GM19397 (cell line): ENCODE results near the gene BRD3.
"Not testable (repeated sequence)": the region's sequence is repeated elsewhere in the genome, so short reads cannot be mapped to it uniquely, and the experiment has no call there.

Experiments used
- ATAC-seq: cut with Tn5 transposase; IDR thresholded peaks from one replicate; pipeline ENCODE4 v1.9.1; 2021; ENCODE audit warnings: mild to moderate bottlenecking, moderate library complexity; ENCODE audit not compliant: unreplicated experiment

BRD3 gene

DNA sequence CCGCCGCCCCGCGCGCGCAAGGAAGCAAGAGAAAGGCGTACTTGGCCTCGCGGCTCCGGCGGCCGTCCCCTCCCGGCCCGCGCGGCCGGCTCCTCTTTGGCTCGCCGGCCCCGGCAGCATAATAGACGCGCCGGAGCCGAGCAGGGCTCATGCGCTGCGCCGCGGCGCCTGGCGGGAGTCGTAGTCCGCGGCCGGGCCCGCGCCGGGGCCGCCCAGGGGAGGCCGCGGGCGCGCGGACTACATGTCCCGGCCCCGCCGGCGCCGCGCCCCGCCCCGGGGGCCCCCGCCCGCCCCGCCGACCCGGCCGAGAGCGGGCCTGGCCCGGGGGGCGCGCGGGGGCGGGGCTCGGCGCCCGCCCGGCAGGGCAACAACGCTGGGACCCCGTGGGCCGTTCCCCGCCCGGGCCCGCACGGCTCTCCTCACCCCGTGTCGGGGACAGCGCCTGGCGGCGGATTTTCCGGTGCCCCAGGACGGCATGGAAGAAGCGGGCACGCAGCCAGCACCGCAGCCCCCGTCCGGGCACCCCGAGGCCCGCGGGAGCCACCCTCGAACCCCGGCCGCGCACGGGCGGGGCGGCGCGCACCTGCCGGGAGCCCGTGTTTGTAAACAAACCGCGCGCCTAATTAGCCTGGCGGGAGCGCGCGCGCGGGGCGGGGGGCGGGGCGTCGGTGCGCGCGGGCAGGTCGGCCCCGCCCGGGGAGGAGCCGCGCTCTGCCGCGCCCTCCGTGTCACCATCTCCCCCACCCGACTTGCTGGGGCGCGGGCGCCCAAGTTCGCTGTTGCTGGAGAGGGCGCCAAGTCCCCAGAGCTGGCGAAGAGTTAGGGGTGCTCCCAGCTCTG is at the start of gene BRD3:
Gene BRD3 (minus strand): TSS at position 123 of the 840 bp plus-strand sequence. CDS start 14,549 bp downstream, outside the sequence.
- ATAC-seq: peak; percentile 67

DNA sequence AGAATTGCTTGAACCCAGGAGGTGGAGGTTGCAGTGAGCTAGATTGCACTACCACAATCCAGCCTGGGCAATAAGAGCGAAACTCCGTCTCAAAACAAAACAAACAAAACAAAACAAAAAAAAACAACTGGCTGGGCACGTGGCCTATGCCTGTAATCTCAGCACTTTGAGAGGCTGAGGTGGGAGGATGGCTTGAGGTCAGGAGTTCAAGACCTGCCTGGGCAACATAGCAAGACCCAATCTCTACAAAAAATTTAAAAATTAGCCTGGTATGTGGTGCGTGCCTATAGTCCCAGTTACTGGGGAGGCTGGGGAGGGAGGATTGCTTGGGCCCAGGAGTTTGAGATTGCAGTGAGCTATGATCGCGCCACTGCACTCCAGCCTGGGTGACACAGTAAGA is 44.7 kb upstream of the BRD3 start:
- ATAC-seq: no peak

DNA sequence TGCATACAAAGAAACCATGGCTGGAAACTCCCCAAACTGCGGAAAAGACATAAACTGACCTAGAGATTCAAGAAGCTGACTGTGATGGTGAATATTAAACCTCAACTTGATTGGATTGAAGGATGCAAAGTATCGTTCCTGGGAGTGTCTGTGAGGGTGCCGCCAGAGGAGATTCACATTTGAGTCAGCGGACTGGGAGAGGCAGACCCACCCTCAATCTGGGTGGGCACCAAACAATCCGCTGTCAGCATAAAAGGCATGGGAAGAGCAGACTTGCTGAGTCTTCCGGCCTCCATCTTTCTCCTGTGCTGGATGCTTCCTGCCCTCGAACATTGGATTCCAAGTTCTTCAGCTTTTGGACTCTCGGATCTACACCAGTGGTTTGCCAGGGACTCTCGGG is 43.2 kb upstream of the BRD3 start:
- ATAC-seq: no peak

DNA sequence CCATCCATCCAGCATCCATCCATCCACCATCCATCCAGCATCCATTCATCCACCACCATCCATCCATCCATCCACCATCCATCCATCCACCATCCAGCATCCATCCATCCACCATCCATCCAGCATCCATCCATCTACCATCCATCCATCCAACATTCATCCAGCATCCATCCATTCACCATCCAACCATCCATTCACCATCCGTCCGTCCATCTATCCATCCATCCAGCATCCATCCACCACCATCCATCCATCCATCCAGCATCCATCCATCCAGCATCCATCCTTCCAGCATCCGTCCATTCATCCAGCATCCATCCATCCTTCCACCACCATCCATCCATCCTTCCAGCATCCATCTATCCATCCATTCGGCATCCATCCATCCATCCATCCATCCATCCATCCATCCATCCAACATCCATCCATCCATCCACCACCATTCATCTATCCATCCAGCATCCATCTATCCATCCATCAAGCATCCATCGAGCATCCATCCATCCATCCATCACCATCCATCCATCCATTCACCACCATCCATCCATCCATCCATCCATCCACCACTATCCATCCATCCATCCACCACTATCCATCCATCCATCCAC is 35.7 kb upstream of the BRD3 start:
- no peak for ATAC-seq

DNA sequence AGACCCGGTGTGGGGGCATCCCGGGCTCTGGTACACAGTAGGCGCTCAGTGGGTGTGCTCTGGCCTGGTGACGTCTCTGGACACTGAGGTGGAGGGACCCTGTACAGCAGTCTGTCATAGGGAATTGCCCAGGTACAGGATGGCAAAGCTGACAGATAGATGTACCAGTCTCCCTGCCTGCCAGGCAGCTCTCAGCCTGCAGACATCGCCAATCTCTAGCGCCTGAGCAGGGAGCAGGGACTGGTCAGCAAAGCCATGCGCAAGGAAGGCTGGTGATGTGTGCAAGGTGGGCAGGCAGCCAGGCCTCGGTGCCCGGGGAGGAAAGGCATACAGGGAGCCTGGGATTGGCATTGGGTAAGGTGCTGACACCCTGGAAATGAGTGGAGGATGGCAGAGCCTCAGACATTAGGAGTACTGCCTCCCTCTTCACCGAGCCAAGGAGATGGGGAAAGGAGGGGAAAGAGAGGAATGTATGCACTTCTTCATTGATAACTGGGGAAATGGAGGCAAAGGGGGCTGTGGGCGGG is 33.9 kb upstream of the BRD3 start:
- no peak for ATAC-seq

DNA sequence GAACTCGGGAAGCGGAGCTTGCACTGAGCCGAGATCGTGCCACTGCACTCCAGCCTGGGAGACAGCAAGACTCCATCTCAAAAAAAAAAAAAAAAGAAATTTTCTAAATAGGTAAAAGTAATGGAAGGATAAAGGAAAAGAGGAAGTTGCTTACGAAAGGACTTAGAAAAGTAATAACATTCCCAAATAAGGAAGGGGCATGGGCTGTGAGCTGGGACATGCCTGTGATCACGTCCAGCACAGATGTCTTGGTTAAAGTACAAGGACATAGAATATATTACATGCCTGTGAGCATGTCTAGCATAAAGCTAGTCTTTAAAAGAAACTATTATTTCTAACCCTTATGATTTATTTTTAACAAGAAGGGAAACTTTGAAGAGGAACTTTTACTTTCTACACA is 33.3 kb upstream of the BRD3 start:
- not testable (repeated sequence) for ATAC-seq

DNA sequence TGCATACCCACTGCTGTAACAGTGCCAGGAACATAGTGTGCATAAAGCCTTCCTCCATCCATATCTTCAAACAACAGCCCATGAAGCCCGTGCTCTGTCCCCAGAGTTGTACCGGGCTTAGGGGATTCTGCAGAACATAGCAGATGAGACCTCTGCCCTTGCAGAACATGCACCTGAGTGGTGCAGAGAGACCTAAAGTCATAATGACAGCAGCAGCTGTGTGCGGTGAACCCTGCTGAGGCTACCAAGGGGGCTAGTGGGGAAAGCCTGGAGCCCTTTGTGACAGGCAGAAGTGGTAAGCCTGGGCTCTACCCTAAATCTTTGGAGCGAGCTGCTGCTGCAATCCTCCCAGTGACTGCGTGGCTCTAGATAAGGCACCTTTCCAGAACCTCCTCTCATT is 32.2 kb upstream of the BRD3 start:
- no peak for ATAC-seq

DNA sequence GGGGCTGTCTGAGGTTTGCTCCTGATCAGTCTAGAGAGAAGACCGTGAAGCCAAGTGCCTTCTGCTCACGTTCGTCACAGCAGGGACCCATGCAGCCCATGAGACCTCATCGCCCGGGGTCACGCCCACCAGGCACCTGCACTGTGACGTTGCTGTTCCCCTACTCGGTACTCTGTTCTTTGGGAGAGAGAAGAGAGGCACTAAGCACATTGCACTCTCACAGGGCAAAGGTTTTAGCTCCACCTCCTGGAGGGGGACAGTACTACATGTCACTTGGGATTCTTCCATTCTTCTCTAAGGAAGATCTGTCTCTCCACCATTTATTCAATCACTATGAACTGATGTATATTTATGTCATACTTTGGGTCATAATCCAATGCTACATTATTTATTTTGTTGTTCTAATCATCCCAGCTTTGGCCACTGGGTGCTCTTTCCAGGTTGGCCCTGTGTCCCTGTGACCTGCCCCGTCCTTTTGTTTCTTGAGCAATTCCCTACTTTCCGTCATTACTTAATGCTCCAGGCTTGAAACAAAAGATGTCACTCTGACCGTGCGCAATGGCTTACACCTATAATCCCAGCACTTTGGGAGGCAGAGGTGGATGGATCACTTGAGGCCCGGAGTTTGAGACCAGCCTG is 31.4 kb upstream of the BRD3 start:
- ATAC-seq: no peak

DNA sequence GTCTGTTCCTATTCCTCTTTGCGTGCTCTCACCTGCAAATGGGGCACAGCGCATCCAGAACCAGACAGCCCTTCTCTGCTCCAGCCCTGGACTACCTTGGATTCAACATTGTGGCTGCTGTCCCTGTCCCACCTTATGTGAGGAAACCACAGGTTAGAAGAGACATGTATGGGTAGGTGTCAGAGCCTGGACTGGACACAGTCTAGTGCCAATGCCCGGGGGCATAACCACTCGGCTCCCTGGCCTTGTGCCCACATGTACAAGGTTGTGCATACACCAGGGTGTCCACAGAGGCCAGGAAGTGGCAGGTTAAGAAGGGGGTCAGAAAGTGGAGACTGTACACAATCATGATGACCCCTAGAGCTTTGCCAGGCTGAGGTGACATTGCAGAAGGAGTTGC is 22.1 kb upstream of the BRD3 start:
- no peak for ATAC-seq

DNA sequence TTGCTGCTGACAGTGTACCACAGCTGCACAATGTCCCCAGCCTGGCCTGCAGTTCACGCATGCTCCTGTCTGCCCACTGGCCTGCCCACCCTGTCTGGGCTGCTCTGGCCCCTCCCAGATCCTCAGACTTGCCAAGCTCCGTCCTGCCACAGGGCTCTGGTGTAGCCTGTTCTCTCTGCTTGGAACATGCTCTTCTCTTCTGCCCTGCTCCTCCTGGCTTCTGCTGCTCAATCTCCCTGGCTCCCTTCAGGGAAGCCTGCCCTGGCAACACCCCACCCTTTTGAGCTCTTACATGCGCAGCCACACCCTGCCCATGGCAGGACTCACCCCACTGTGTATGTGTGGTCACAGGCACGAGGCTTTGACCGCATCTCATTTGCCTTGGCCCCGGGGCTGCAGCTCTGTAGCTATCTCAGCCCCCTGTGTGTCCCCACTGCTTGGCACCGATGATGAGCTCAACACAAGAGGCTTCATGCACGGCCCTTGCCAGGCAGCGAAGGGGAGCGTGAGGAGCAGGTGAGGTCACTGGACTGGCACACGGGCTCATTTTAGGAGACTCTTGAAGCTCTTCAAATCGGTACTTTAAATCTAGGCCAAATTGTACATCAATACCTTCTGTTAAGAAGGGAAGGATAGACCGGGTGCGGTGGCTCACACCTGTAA is 20.4 kb upstream of the BRD3 start:
- ATAC-seq: no peak

DNA sequence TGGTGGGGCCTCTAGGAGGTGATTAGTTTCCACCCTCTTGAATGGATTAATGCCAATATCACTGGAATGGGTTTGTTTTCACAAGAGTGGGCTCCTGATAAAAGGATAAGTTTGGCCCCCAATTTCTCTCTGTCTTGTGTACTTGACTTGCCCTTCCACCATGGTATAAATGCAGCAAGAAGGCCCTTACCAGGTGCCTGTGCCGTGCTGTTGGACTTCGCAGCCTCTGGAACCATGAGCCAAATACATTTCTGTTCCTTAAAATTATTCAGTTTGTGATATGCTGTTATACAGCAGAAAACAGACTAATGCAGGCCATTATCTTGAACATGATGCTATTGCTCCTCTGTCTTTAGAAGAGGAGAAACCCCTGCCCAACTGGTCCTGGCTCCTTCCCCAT is 17.8 kb upstream of the BRD3 start:
- no peak for ATAC-seq

DNA sequence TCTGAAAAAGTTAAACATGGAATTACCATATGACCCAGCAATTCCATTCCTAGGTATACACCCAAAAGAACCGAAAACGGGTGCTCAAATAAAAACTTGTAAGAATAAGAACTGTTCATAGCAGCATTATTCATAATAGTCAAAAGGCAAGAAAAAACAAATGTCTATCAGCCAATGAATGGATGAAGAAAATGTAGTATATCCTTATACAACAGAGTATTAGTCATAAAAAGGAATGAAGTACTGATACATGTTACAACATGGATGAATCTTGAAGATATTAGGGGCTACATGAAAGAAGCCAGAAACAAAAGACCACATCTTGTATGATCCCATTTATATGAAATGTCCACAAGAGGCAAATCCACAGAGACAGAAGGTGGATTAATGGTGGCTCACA is 15.6 kb upstream of the BRD3 start:
- no peak for ATAC-seq

DNA sequence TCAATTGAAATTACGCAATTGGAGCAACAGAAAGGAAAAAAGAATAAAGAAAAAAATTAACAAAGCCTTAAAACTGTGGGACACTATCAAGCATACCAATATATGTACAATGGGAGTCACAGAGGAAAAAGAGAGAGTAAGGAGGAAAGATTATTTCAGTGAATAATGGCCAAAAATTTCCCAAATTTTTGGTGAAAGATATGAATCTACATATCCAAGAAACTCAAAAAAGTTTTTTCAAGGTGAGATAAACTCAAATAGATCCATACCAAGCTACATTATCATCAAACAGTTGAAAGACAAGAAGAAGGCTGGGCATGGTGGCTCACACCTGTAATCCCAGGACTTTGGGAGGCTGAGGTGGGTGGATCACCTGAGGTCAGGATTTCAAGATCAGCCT is 8.8 kb upstream of the BRD3 start:
- no peak for ATAC-seq

DNA sequence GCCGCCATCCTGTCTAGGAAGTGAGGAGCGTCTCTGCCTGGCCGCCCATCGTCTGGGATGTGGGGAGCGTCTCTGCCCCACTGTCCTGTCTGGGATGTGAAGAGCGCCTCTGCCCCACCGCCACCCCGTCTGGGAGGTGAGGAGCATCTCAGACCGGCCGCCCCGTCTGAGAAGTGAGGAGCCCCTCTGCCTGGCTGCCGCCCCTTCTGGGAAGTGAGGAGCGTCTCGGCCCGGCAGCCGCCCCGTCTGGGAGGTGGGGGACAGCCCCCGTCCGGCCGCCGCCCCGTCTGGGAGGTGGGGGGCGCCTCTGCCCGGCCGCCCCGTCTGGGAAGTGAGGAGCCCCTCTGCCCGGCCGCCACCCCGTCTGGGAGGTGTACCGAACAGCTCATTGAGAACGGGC is 7.9 kb upstream of the BRD3 start:
- ATAC-seq: not testable (repeated sequence)

DNA sequence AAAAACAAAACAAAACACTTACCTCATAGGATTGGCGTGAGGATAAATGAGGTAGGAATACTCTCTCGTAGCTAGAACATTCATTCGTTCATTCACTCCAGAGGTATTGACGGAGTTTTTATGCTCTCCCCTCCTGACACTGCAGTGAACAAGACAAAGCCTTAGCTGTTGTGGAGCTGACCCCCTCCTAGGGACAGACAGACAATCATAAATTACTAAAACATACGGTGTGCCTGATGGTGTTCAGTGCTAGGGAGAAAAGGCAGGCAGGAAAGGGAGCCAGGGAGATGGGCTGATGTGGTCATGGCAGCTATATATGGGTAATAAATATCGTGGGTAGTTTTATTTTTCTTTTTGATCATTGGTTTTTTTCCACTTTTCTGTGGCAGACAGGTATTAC is 5.7 kb upstream of the BRD3 start:
- no peak for ATAC-seq

DNA sequence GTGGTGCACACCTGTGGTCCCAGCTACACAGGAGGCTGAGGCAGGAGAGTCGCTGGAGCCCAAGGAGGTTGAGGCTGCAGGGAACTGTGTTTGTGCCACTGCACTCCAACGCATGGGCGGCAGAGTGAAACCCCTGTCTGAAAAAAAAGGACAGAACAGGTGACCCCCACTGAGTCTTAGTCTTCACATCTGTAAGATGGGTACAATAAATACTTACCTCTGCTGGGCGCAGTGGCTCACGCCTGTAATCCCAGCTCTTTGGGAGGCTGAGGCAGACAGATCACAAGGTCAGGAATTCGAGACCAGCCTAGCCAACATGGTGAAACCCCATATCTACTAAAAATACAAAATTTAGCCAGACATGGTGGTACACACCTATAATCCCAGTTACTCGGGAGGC is 4.9 kb upstream of the BRD3 start:
- ATAC-seq: not testable (repeated sequence)

DNA sequence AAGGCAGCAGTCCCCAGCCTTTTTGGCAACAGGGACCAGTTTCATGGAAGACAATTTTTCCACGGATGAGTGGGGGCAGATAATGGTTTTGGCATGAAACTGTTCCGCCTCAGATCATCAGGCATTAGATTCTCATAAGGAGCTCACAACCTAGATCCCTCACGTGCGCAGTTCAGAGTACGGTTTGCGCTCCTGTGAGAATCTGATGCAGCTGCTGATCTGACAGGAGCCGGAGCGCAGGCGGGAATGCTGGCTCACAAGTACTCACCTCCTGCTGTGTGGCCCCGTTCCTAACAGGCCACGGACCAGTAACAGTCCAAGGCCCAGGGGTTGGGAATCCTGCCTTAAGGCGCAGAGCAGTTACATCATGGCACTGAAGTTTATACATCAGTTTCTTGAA is 3.3 kb upstream of the BRD3 start:
- no peak for ATAC-seq

DNA sequence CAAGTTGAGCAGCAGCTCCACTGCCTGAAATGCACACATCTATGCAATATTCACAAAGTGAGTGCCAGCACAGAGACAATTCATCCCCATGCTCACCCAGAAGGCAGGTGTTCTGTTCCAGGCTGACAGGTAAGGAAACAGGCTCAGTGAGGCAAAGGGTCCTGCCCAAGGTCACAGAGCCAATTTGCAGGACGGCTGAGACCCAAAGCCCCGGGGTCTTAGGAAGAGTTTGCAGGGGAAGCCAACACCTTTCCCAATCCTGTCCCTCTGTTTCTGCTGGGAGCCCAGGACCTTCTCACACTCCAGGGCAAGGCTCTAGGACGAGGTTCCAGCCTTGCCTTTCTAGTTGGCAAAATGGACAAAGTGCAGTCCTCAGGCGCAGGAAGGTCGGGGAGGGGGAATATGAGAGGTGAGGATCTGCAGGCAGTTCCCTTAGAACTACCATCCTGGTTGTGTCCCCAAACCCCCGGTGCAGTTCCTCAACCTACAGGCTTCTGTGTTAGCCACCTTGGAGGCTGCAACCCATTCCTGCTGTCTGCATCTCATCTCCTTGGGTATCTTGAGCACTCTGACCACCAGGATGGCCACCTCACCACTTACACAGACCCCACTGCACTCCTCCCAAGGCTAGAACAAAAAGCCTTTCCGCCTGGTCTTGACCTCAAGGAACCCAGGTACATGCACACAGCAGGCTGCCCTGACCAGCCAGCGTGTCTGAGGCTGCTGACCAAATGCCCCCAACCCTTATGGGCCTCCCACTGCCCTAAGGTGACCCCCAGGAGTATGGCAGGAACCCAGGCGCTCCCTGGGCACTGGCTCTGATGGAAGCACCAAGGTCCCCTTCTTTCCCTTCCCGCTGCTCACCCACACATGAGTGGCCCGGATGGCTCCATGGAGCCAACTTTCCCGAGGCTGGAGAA is 1.9 kb upstream of the BRD3 start:
- ATAC-seq: no peak

DNA sequence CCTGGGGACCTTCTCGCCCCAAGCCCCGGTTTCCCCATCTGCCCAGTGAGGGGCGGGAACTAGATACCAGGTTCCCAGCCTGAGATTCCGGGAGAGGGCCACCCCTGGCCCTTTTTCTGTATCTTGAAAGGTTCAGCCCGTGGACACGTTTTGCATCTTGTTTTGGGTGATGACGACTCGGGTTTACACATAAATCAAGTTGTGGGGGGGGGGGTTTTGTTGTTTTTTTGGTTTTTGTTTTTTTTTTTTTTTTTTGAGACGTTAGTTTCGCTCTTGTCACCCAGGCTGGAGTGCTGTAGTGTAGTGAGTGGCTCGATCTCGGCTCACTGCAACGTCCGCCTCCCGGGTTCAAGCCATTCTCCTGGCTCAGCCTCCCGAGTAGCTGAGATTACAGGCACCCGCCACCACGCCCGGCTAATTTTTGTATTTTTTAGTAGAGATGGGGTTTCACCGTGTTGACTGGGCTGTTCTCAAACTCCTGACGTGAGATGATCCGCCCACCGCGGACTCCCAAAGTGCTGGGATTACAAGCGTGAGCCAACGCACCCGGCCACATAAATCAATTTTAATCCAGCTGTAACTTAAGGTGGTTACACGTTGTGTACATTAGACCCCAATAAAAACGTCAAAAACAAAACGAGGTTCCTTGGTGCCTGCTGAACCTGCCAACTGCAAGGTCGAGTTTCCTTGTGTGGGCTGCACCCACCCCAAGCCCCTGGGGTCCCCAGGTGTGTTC is 1.1 kb upstream of the BRD3 start:
- ATAC-seq: no peak
